Right lobe of liver (tissue), 4 donors: ENCODE data around the gene SLC28A1.

Experiments
- CTCF ChIP-seq, 4 donors: fragments of 200-600 bp in 3 of 4; fragments of 450-650 bp in 1 of 4; IDR thresholded peaks; one replicate each; pipeline versions ENCODE4 v1.5.1 to v1.8.0; 2016 to 2022; ENCODE audit warnings: antibody characterized with exemption in 4 of 4, mild to moderate bottlenecking in 2 of 4
- POLR2A ChIP-seq: fragments of 450-650 bp; IDR thresholded peaks from one replicate; pipeline ENCODE4 v1.6.1; 2017; ENCODE audit warnings: antibody characterized with exemption, mild to moderate bottlenecking
- donor health status: DM: no; HTN: no; CAD: no.
- donor health status: DM: no; HTN: no; CAD: no.
- donor health status: DM: no; HTN: yes; CAD: no.

GRCh38 chr15:84961707-84962106 is 77.2 kb downstream of the SLC28A1 start:
- no peak for TF ChIP-seq CTCF (IDR thresholded peaks at IDR 0.05)
- no peak for TF ChIP-seq POLR2A
